OCI-LY3 (cell line): ENCODE results near the gene ACSF2.

ENCODE experiments used
- EZH2phosphoT487 ChIP-seq: fragments of 200-600 bp; shearing (Covaris generic); IDR thresholded peaks from 2 replicates; pipeline ENCODE4 v1.6.1; 2018; ENCODE audit warnings: antibody characterized with exemption, mixed run types, low read depth
- TF ChIP-seq, protein P1 (sequence below): fragments of 200-600, 300-600 bp; sonication (generic); IDR thresholded peaks from 2 replicates; pipeline ENCODE4 v1.5.1; 2014; ENCODE audit warnings: antibody characterized with exemption, low read length, low read depth

DNA sequence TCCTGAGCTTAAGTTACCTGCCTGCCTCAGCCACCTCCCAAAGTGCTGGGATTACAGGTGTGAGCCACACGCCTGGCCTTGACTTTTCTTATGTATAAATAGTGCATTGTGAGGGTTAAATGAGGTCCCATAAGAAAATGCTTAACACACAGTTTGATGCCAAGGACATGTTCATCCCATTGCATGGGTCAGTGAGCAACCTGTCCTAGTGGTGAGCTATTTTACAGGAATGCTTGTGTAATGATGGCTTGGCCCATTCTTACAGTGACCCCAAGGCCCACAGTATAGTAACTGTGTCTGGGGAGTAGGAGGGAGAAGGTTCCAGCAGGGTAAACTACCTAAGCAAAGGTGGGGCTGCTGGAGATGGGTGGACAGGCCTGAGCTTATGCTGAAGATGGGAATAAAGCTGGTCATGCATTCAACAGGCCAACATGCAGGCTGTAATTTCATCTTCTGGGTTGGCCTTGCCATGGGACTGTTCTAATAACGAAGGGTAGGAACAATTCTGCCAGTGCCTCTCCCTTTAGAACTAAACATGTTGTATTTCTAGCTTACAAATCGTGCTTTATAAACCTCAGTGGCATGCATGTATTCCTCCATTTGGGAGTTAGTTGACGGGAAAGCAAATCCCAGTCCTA is 6.2 kb downstream of the ACSF2 start:
- TF ChIP-seq, protein P1, sequence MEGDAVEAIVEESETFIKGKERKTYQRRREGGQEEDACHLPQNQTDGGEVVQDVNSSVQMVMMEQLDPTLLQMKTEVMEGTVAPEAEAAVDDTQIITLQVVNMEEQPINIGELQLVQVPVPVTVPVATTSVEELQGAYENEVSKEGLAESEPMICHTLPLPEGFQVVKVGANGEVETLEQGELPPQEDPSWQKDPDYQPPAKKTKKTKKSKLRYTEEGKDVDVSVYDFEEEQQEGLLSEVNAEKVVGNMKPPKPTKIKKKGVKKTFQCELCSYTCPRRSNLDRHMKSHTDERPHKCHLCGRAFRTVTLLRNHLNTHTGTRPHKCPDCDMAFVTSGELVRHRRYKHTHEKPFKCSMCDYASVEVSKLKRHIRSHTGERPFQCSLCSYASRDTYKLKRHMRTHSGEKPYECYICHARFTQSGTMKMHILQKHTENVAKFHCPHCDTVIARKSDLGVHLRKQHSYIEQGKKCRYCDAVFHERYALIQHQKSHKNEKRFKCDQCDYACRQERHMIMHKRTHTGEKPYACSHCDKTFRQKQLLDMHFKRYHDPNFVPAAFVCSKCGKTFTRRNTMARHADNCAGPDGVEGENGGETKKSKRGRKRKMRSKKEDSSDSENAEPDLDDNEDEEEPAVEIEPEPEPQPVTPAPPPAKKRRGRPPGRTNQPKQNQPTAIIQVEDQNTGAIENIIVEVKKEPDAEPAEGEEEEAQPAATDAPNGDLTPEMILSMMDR = no peak
- no peak for TF ChIP-seq EZH2phosphoT487
